HEK293 (cell line): ENCODE results near the gene ACAP3.
A peak's percentile ranks its signal among the peaks of the same experiment; 100 is the strongest.

ENCODE experiments used
- BCL11B ChIP-seq: fragments of 450-650 bp; formaldehyde crosslinking; IDR thresholded peaks from 2 replicates; pipeline ENCODE4 v1.5.1; 2016; ENCODE audit warnings: low read depth, missing biosample characterization, missing genetic modification characterization
- KLF16 ChIP-seq: fragments of 450-650 bp; formaldehyde crosslinking; IDR thresholded peaks from 2 replicates; pipeline ENCODE4 v1.5.1; 2017; ENCODE audit warnings: missing biosample characterization, missing genetic modification characterization
- OSR2 ChIP-seq: fragments of 450-650 bp; formaldehyde crosslinking; IDR thresholded peaks from 2 replicates; pipeline ENCODE4 v1.5.1; 2016; ENCODE audit warnings: missing biosample characterization, missing genetic modification characterization
- REPIN1 ChIP-seq: fragments of 450-650 bp; formaldehyde crosslinking; IDR thresholded peaks from 2 replicates; pipeline ENCODE4 v1.5.1; 2017; ENCODE audit warnings: missing biosample characterization, missing genetic modification characterization, low read depth
- SP2 ChIP-seq: fragments of 450-650 bp; formaldehyde crosslinking; IDR thresholded peaks from 2 replicates; pipeline ENCODE4 v1.5.1; 2016; ENCODE audit warnings: missing biosample characterization, missing genetic modification characterization
- ZBTB48 ChIP-seq: fragments of 450-650 bp; formaldehyde crosslinking; IDR thresholded peaks from 2 replicates; pipeline ENCODE4 v1.5.1; 2016; ENCODE audit warnings: missing biosample characterization, missing genetic modification characterization
- ZNF157 ChIP-seq: fragments of 450-650 bp; formaldehyde crosslinking; IDR thresholded peaks from 2 replicates; pipeline ENCODE4 v1.5.1; 2016; ENCODE audit warnings: missing biosample characterization, missing genetic modification characterization
- ZNF214 ChIP-seq: fragments of 450-650 bp; formaldehyde crosslinking; IDR thresholded peaks from 2 replicates; pipeline ENCODE4 v1.5.1; 2017; ENCODE audit warnings: missing biosample characterization, mild to moderate bottlenecking, missing genetic modification characterization, borderline replicate concordance
- ZNF341 ChIP-seq: fragments of 450-650 bp; formaldehyde crosslinking; IDR thresholded peaks from 2 replicates; pipeline ENCODE4; 2016; ENCODE audit warnings: low read depth, missing biosample characterization, missing genetic modification characterization
- ZNF416 ChIP-seq: fragments of 450-650 bp; formaldehyde crosslinking; IDR thresholded peaks from 2 replicates; pipeline ENCODE4 v1.5.1; 2016; ENCODE audit warnings: missing biosample characterization, missing genetic modification characterization
- ZNF48 ChIP-seq: fragments of 450-650 bp; formaldehyde crosslinking; IDR thresholded peaks from 2 replicates; pipeline ENCODE4 v1.5.1; 2016; ENCODE audit warnings: missing biosample characterization, missing genetic modification characterization
- ZNF501 ChIP-seq: fragments of 450-650 bp; formaldehyde crosslinking; IDR thresholded peaks from 2 replicates; pipeline ENCODE4 v1.5.1; 2016; ENCODE audit warnings: missing biosample characterization, missing genetic modification characterization
- ZNF558 ChIP-seq: fragments of 450-650 bp; formaldehyde crosslinking; IDR thresholded peaks from 2 replicates; pipeline ENCODE4 v1.5.1; 2016; ENCODE audit warnings: missing biosample characterization, missing genetic modification characterization
- ZNF621 ChIP-seq: fragments of 450-650 bp; formaldehyde crosslinking; IDR thresholded peaks from 2 replicates; pipeline ENCODE4 v1.5.1; 2017; ENCODE audit warnings: missing biosample characterization, missing genetic modification characterization
- ZNF626 ChIP-seq: fragments of 450-650 bp; sonication (Bioruptor Pico); formaldehyde crosslinking; IDR thresholded peaks from 2 replicates; pipeline ENCODE4 v1.5.1; 2018; ENCODE audit warnings: missing biosample characterization, missing genetic modification characterization, inconsistent platforms
- ZNF654 ChIP-seq: fragments of 450-650 bp; formaldehyde crosslinking; IDR thresholded peaks from 2 replicates; pipeline ENCODE4 v1.5.1; 2016; ENCODE audit warnings: low read depth, missing biosample characterization, missing genetic modification characterization
- TF ChIP-seq, protein P1 (sequence below): fragments of 450-650 bp; formaldehyde crosslinking; IDR thresholded peaks from 2 replicates; pipeline ENCODE4 v1.5.1; 2016; ENCODE audit warnings: missing biosample characterization, missing genetic modification characterization, borderline replicate concordance
- TF ChIP-seq, protein P2 (sequence below): fragments of 450-650 bp; formaldehyde crosslinking; IDR thresholded peaks from 2 replicates; pipeline ENCODE4 v1.5.1; 2016; ENCODE audit warnings: missing biosample characterization, missing genetic modification characterization
- TF ChIP-seq, protein P3 (sequence below): fragments of 450-650 bp; formaldehyde crosslinking; IDR thresholded peaks from 2 replicates; pipeline ENCODE4 v1.5.1; 2017; ENCODE audit warnings: missing biosample characterization, missing genetic modification characterization
- TF ChIP-seq, protein P4 (sequence below): fragments of 450-650 bp; formaldehyde crosslinking; IDR thresholded peaks from 2 replicates; pipeline ENCODE4 v1.5.1; 2016; ENCODE audit warnings: missing biosample characterization, missing genetic modification characterization
- TF ChIP-seq, protein P5 (sequence below): fragments of 450-650 bp; formaldehyde crosslinking; conservative IDR thresholded peaks from 2 replicates; pipeline ENCODE4 v1.5.1; 2016; ENCODE audit warnings: low read depth, missing biosample characterization, missing genetic modification characterization
- TF ChIP-seq, protein P6 (sequence below): fragments of 450-650 bp; formaldehyde crosslinking; optimal IDR thresholded peaks from 2 replicates; pipeline ENCODE3; 2016; ENCODE audit warnings: missing biosample characterization, mild to moderate bottlenecking, missing genetic modification characterization
- TF ChIP-seq, protein P7 (sequence below): fragments of 450-650 bp; formaldehyde crosslinking; IDR thresholded peaks from 2 replicates; pipeline ENCODE4 v1.5.1; 2016; ENCODE audit warnings: missing biosample characterization, missing genetic modification characterization
- TF ChIP-seq, protein P8 (sequence below): fragments of 450-650 bp; IDR thresholded peaks from 2 replicates; pipeline ENCODE4 v1.5.1; 2018; ENCODE audit warnings: missing biosample characterization, mild to moderate bottlenecking, missing genetic modification characterization

Gene ACAP3

DNA sequence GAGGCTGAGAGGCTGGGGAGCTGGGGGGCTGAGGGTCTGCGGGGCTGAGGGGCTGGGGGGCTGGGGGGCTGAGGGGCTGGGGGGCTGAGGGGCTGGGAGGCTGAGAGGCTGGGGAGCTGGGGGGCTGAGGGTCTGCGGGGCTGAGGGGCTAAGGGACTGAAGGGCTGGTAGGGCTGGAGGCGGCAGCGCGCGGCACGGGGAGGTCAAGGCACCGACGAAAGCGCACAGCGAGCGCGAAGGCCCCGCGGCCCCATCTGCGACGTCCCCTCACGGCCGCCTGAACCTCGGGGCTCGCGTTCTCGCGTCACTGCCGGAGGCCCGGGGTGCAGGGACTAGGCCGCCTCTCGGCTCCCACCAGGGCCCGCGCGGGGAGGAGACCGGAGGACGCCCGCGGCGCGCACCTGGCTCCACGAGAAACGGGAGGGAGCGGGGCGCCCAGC lies 16.4 kb upstream of the ACAP3 start (continued):
- TF ChIP-seq, protein P1, sequence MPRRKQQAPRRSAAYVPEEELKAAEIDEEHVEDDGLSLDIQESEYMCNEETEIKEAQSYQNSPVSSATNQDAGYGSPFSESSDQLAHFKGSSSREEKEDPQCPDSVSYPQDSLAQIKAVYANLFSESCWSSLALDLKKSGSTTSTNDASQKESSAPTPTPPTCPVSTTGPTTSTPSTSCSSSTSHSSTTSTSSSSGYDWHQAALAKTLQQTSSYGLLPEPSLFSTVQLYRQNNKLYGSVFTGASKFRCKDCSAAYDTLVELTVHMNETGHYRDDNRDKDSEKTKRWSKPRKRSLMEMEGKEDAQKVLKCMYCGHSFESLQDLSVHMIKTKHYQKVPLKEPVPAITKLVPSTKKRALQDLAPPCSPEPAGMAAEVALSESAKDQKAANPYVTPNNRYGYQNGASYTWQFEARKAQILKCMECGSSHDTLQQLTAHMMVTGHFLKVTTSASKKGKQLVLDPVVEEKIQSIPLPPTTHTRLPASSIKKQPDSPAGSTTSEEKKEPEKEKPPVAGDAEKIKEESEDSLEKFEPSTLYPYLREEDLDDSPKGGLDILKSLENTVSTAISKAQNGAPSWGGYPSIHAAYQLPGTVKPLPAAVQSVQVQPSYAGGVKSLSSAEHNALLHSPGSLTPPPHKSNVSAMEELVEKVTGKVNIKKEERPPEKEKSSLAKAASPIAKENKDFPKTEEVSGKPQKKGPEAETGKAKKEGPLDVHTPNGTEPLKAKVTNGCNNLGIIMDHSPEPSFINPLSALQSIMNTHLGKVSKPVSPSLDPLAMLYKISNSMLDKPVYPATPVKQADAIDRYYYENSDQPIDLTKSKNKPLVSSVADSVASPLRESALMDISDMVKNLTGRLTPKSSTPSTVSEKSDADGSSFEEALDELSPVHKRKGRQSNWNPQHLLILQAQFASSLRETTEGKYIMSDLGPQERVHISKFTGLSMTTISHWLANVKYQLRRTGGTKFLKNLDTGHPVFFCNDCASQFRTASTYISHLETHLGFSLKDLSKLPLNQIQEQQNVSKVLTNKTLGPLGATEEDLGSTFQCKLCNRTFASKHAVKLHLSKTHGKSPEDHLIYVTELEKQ (tag by site-specific recombination): no peak
- TF ChIP-seq, protein P2, sequence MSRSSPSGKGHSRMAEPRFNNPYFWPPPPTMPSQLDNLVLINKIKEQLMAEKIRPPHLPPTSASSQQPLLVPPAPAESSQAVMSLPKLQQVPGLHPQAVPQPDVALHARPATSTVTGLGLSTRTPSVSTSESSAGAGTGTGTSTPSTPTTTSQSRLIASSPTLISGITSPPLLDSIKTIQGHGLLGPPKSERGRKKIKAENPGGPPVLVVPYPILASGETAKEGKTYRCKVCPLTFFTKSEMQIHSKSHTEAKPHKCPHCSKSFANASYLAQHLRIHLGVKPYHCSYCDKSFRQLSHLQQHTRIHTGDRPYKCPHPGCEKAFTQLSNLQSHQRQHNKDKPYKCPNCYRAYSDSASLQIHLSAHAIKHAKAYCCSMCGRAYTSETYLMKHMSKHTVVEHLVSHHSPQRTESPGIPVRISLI (tag by site-specific recombination): no peak
- TF ChIP-seq ZBTB48 (tag by site-specific recombination) (peak; percentile 47), ZNF416 (tag by site-specific recombination) (no peak), ZNF558 (tag by site-specific recombination) (no peak), ZNF501 (tag by site-specific recombination) (peak; percentile 57; the same call in 1 of the 2 replicates), ZNF157 (tag by site-specific recombination) (no peak), SP2 (tag by site-specific recombination) (no peak), OSR2 (no peak), ZNF621 (tag by site-specific recombination) (no peak), BCL11B (no peak), ZNF654 (tag by site-specific recombination) (no peak), KLF16 (tag by site-specific recombination) (peak; percentile 12; the same call in 1 of the 2 replicates), REPIN1 (tag by site-specific recombination) (no peak), ZNF214 (tag by site-specific recombination) (no peak), ZNF341 (tag by site-specific recombination) (no peak), ZNF626 (tag by site-specific recombination) (no peak), ZNF48 (tag by site-specific recombination) (no peak)
- TF ChIP-seq, protein P3, sequence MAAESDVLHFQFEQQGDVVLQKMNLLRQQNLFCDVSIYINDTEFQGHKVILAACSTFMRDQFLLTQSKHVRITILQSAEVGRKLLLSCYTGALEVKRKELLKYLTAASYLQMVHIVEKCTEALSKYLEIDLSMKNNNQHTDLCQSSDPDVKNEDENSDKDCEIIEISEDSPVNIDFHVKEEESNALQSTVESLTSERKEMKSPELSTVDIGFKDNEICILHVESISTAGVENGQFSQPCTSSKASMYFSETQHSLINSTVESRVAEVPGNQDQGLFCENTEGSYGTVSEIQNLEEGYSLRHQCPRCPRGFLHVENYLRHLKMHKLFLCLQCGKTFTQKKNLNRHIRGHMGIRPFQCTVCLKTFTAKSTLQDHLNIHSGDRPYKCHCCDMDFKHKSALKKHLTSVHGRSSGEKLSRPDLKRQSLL (tag by site-specific recombination): no peak
- TF ChIP-seq, protein P4, sequence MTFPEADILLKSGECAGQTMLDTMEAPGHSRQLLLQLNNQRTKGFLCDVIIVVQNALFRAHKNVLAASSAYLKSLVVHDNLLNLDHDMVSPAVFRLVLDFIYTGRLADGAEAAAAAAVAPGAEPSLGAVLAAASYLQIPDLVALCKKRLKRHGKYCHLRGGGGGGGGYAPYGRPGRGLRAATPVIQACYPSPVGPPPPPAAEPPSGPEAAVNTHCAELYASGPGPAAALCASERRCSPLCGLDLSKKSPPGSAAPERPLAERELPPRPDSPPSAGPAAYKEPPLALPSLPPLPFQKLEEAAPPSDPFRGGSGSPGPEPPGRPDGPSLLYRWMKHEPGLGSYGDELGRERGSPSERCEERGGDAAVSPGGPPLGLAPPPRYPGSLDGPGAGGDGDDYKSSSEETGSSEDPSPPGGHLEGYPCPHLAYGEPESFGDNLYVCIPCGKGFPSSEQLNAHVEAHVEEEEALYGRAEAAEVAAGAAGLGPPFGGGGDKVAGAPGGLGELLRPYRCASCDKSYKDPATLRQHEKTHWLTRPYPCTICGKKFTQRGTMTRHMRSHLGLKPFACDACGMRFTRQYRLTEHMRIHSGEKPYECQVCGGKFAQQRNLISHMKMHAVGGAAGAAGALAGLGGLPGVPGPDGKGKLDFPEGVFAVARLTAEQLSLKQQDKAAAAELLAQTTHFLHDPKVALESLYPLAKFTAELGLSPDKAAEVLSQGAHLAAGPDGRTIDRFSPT (tag by site-specific recombination): no peak
- TF ChIP-seq, protein P5, sequence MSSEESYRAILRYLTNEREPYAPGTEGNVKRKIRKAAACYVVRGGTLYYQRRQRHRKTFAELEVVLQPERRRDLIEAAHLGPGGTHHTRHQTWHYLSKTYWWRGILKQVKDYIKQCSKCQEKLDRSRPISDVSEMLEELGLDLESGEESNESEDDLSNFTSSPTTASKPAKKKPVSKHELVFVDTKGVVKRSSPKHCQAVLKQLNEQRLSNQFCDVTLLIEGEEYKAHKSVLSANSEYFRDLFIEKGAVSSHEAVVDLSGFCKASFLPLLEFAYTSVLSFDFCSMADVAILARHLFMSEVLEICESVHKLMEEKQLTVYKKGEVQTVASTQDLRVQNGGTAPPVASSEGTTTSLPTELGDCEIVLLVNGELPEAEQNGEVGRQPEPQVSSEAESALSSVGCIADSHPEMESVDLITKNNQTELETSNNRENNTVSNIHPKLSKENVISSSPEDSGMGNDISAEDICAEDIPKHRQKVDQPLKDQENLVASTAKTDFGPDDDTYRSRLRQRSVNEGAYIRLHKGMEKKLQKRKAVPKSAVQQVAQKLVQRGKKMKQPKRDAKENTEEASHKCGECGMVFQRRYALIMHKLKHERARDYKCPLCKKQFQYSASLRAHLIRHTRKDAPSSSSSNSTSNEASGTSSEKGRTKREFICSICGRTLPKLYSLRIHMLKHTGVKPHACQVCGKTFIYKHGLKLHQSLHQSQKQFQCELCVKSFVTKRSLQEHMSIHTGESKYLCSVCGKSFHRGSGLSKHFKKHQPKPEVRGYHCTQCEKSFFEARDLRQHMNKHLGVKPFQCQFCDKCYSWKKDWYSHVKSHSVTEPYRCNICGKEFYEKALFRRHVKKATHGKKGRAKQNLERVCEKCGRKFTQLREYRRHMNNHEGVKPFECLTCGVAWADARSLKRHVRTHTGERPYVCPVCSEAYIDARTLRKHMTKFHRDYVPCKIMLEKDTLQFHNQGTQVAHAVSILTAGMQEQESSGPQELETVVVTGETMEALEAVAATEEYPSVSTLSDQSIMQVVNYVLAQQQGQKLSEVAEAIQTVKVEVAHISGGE (tag by site-specific recombination): no peak; the same call in 1 of the 2 replicates
- TF ChIP-seq, protein P6, sequence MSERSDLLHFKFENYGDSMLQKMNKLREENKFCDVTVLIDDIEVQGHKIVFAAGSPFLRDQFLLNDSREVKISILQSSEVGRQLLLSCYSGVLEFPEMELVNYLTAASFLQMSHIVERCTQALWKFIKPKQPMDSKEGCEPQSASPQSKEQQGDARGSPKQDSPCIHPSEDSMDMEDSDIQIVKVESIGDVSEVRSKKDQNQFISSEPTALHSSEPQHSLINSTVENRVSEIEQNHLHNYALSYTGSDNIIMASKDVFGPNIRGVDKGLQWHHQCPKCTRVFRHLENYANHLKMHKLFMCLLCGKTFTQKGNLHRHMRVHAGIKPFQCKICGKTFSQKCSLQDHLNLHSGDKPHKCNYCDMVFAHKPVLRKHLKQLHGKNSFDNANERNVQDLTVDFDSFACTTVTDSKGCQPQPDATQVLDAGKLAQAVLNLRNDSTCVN (tag by site-specific recombination): peak; percentile 93
- TF ChIP-seq, protein P7, sequence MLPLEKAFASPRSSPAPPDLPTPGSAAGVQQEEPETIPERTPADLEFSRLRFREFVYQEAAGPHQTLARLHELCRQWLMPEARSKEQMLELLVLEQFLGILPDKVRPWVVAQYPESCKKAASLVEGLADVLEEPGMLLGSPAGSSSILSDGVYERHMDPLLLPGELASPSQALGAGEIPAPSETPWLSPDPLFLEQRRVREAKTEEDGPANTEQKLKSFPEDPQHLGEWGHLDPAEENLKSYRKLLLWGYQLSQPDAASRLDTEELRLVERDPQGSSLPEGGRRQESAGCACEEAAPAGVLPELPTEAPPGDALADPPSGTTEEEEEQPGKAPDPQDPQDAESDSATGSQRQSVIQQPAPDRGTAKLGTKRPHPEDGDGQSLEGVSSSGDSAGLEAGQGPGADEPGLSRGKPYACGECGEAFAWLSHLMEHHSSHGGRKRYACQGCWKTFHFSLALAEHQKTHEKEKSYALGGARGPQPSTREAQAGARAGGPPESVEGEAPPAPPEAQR (tag by site-specific recombination): no peak
- TF ChIP-seq, protein P8, sequence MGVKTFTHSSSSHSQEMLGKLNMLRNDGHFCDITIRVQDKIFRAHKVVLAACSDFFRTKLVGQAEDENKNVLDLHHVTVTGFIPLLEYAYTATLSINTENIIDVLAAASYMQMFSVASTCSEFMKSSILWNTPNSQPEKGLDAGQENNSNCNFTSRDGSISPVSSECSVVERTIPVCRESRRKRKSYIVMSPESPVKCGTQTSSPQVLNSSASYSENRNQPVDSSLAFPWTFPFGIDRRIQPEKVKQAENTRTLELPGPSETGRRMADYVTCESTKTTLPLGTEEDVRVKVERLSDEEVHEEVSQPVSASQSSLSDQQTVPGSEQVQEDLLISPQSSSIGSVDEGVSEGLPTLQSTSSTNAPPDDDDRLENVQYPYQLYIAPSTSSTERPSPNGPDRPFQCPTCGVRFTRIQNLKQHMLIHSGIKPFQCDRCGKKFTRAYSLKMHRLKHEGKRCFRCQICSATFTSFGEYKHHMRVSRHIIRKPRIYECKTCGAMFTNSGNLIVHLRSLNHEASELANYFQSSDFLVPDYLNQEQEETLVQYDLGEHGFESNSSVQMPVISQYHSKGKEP (tag by site-specific recombination): no peak
- TF ChIP-seq, all 188 proteins: peak for 23
